ENCODE results near the gene CD46. TPM values are rescaled to one million over a fixed set of nuclear protein-coding genes. Genes with fewer than 3 reads are reported as not detected.
A peak's percentile ranks its signal among the peaks of the same experiment; 100 is the strongest.

Gene CD46
- polyA plus RNA-seq, 10 donors = 69.3 to 133 (median 89.3) TPM

- DNase-seq = no peak
These were observed 41.5 kb downstream of the CD46 start for GRCh38 chr1:207793327-207793726.

DNA sequence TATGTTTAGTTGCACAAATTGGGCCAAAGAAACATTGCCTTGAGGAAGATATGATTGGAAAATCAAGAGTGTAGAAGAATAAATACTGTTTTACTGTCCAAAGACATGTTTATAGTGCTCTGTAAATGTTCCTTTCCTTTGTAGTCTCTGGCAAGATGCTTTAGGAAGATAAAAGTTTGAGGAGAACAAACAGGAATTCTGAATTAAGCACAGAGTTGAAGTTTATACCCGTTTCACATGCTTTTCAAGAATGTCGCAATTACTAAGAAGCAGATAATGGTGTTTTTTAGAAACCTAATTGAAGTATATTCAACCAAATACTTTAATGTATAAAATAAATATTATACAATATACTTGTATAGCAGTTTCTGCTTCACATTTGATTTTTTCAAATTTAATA is 43.0 kb downstream of the CD46 start:
- DNase-seq = no peak

DNA sequence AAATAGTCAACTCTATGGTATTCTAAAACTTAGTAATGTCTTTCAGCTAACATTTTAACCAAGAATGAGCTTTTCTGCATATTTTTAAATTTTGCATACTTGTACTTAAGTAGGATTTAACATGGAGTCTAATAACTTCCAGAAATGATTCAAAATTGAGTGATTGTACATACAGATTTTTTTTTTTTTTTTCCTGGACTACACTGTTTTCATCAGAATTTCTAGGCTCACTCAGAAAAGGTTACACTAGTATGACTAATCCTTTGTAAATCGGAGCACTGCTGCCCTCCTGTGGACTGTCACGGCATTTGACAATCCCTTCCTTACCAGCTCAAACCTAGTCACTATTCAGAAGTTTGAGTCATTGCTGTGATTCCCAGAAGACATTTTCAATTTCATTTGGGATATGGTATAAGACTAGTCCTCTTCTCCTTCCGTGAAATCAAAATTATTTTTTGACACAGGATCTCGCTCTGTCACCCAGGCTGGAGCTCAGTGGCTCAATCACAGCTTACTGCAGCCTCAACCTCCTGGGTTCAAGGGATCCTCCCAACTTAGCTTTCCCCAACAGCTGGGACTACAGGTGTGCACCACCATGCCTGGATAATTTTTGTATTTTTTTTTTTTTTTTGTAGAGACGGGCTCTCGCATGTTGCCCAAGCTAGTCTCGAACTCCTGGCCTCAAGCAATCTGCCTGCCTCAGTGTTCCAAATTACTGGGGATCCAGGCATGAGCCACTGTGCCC is 45.5 kb downstream of the CD46 start:
- peak; percentile 70 to 76 (median 70) for DNase-seq

GRCh38 chr1:207798847-207799246 is 47.0 kb downstream of the CD46 start:
- DNase-seq = no peak

DNA sequence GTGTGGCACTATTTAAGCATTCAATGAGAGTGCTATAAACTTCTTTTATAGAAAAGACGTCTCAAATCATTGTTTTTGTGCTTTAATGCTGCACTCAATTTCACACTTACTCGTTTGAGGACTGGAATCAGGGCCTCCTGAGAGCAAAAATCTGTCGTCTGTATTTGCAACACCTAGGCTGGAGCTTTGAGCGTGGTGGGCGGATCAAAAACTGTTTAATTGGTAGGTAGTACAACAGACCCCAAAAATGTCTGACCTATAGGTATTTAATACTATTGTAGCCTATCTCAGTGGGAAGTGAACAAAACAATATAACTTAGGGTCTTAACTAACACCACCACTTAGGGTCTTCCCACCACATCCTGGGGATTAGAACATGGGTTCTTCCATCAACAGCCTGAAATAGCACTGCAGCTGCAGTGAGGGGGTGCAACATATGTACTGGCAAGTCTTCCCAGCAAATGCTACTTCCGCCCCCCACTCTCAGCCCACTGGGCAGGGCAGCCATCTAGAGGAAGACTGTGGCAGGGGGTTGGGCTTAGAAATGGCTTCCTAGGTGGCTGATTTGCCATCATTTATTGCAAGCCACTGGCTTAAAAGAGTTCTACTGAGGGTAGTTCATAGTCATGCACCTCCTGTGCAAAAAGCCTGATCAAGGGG is 48.3 kb downstream of the CD46 start:
- DNase-seq = no peak

- no peak for DNase-seq
These were observed 50.0 kb downstream of the CD46 start for GRCh38 chr1:207801819-207802218.

DNA sequence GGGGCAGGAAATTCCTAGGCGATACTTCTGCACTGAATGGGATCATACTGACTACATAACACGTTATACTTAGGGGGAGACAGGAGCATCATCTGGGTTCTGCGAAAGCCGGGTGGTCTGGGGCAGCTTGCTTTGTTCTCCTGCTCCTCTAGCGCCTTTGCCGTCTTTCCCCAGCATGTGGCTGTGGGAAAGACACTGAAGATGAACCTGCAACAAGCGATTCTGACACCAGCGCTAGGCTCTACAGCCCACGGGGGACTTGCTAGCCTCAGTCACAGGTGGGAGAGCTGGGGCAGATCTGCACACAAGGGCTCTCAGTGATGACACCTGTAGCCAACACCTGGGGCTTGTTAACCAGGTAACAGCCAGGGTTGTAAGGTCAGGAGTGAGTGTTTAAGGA is 51.8 kb downstream of the CD46 start:
- DNase-seq = no peak

- DNase-seq = no peak
These were observed 53.0 kb downstream of the CD46 start for GRCh38 chr1:207804721-207805468.

DNA sequence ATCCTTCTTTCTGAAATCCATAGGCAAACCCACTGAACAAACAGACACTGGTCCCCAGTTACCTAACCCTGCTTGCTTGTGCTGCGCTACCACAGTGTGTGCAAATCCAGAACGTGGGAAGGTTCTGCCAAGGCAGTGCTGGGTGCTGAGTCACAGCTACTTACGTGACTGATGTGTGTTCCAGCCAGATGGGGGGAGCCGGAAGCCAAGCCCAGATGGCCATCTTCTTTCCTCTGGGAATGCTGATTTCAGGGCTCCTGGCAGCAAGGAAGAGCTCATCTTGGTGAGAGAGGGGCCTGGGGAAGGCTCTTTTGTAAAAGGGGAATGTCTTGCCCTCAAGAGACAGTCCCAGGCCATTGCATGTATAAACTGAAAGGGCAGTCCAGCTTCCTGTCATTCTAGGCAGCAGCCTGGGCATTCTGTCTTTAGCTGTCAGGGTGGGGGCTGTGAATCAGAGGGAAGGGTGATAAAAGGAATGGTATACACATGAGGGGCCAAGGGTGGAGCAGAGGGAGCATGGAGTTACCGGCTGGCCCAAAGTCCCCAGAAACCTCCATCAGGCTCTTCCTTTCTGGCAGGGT is 54.1 kb downstream of the CD46 start:
- peak in 2 of 3 donors; percentile 16 to 71 for DNase-seq

GRCh38 chr1:207806531-207807325 is 54.9 kb downstream of the CD46 start:
- DNase-seq = no peak

- DNase-seq = no peak
These were observed 55.5 kb downstream of the CD46 start for GRCh38 chr1:207807326-207807689.

GRCh38 chr1:207807690-207808321 is 56.0 kb downstream of the CD46 start:
- DNase-seq = peak in 1 of 3 donors; percentile 22

DNA sequence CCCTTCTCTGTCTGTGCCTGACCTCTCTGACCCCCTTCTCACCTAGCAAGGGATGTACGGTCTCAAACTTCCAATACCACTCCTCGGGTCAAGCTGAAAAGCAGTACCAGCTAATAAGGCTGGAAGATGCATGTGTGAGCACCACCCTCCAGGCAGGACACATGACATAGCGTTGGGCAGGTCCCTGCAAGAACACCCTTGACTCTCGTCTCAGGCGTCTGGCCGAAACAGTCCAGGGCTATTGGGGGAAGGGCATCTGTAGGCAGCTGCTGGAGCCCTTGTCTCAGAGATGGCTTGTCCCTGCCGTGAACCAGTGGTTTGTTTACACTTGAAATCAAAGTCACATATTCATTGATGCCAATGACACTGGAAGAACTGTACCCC is 56.5 kb downstream of the CD46 start:
- no peak for DNase-seq

DNA sequence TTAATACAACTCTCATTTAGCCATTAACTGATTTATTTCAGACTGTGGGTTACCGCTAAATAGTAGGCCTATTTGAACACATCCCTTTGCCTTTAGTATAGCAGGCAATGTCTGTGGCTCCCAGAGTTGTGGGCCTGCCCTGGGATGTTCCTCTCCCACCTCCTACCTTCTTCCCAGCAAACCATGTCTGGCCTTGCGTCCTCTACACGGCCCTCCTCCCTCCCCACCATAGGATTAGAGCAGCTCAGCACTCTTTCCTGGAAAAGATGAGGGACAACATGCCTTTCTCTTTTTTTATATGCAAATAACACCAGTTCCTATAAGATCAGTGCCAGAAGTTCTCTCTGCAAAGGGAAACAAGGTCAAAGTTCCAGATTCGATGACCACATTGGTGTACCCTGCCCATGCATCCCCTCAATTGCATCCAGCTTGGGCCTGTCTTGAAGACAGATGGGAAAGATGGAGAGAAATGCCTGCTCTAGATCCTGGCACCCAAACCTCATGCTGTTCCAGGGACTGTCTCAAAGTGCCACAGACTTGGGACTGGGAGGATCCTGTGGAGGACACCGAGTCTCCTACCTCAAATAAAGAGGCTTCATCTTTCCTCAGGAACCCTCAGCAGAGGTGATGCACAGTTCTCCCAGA is 57.2 kb downstream of the CD46 start:
- DNase-seq = no peak

DNA sequence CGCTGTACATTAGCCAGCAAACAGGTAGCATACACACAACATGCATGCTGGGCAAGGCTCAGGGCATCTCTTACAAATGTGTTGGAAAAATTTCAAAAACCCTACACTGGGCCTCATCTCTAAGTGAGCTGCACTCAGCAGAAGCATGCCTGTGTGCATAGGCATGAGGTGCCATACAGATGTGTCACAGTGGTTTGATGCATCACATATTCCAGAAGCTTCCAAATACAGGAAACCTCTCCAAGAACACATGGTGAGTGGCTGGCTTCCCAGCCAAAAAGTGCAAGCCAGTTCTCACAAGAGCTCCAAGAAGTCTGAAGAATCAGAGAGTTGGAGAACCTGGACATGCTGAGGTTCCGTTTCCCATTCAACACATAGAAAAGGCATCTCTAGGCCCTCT is 58.3 kb downstream of the CD46 start:
- DNase-seq = no peak

DNA sequence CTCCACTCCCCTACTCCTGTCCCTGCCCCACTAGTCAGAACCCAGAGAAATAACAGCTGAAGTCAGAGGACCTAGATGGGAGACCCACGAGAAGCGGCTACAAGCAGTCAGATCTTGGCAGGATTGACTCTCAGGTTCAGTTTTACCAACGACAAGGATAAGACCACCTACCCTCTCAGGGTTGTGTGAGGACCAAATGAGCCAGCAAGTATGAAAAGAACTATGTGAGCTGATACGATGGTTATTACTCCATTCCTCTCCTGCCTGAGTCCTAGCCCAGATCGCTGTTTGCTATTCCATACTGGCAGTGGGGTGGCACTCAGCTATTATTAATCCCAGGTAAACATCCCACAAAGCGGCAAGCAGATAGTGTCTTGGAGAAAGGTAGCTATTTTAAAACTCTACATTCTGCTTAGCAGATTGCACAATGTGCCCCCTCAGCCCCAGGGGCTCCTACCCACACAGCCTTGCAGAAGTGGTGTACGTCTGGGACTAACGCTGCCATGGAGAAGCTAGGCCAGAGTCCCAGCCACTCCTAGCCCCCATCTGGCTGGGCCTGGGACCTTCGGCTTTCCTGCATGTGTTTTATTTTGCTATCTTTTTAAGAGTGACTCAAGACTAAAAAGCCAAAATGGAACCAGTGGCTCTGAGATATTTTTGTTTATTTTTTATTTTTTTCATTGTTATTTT is 58.9 kb downstream of the CD46 start:
- DNase-seq = no peak

- no peak for DNase-seq
These were observed 59.5 kb downstream of the CD46 start for GRCh38 chr1:207811319-207811718.

GRCh38 chr1:207811920-207812720 is 60.3 kb downstream of the CD46 start:
- no peak for DNase-seq

Data from muscle of back (tissue), 11 donors.